Measurements from ENCODE around the gene ITIH1. TPM values are rescaled to one million over a fixed set of nuclear protein-coding genes. Genes with fewer than 3 reads are reported as not detected.

ITIH1 gene
- total RNA-seq, 1 experiment from 2014 or later = 0.26 TPM

DNA sequence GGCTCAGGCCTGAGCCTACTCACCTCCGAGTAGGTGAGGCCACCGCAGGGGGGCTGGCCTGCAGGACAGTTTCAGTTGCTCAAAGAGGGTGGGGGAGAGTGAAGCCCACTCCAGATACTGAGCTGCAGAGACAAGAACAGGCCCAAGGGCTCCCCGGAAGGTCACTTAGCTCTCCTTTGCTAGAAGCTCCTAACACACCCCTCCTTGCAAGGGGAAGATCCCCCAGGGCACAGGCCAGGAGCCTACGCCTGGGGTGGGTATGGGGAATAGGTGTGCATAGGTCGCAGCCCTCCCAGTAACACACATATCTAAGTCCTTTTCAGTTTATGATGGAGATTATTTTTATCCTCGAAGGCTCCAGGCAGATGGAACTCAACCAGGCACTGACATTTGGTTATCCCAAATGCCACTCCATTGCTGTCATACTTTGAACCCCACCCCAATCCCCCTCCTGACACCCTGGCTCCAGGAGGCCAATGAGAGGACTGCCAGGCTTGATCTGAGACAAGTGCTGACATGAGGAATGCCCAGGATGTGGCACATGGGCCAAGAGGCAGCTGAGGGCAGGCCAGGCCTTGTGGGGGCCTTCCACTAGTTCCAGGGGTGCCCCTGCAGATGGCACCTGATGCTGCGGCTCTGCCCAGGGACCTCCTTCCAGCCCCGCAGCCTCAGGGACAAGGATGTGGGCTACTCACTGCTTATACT lies 58.5 kb downstream of the ITIH1 start:
- Mint-ChIP-seq H3K27me3 (ENCODE audit: low read depth) (no peaks in the 10 kb centered on the region), H3K4me1 (peaks cover 5% of the 10 kb centered on the region; the same call in 1 of the 2 replicates), H3K4me3 (no peak overlapping the region), H3K36me3 (peaks cover 6% of the 10 kb centered on the region), H3K9me3 (no peaks in the 10 kb centered on the region), H3K27ac (no peak overlapping the region)
- DNase-seq (ENCODE audit: low spot score) (no peak), ATAC-seq (no peak)
- ChIA-PET CTCF (interaction anchor here (0.7 to 1.0 kb wide), 2 partner anchors 15 to 43 kb away, joined by 3 to 5 read pairs; no protein-coding TSS in a partner anchor), POLR2A (no interaction called here)
- no peak for TF ChIP-seq ZNF423 (CRISPR knock-in tag; IDR thresholded peaks at IDR 0.05)
- TF ChIP-seq, protein P1, sequence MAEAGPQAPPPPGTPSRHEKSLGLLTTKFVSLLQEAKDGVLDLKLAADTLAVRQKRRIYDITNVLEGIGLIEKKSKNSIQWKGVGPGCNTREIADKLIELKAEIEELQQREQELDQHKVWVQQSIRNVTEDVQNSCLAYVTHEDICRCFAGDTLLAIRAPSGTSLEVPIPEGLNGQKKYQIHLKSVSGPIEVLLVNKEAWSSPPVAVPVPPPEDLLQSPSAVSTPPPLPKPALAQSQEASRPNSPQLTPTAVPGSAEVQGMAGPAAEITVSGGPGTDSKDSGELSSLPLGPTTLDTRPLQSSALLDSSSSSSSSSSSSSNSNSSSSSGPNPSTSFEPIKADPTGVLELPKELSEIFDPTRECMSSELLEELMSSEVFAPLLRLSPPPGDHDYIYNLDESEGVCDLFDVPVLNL (CRISPR knock-in tag; IDR thresholded peaks at IDR 0.05; ENCODE audit: borderline replicate concordance, low read depth) = no peak
- TF ChIP-seq TEAD1 (CRISPR knock-in tag; IDR thresholded peaks at IDR 0.05) = no peak
- TF ChIP-seq, protein P2, sequence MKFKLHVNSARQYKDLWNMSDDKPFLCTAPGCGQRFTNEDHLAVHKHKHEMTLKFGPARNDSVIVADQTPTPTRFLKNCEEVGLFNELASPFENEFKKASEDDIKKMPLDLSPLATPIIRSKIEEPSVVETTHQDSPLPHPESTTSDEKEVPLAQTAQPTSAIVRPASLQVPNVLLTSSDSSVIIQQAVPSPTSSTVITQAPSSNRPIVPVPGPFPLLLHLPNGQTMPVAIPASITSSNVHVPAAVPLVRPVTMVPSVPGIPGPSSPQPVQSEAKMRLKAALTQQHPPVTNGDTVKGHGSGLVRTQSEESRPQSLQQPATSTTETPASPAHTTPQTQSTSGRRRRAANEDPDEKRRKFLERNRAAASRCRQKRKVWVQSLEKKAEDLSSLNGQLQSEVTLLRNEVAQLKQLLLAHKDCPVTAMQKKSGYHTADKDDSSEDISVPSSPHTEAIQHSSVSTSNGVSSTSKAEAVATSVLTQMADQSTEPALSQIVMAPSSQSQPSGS (CRISPR knock-in tag; IDR thresholded peaks at IDR 0.05; ENCODE audit: borderline replicate concordance, low read depth) = no peak

DNA sequence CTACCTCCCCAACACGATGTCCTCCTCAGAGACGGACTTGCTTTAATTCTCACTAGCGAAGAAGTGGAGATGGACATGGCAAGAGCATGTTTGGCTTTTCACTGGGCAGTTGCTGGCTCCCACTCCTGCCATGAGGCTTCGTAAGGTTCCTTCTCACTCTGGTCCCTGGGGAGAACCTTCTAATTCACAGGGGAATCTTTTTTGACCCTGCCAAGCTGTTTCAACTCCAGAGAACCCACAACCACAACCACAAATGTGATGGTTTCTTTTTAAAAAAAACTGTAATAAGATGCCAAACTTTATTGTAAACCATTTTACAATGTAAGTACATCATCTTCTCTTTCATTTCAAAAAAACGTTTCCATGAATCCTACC lies 59.1 kb downstream of the ITIH1 start:
- Mint-ChIP-seq H3K36me3 (peaks cover 6% of the 10 kb centered on the region), H3K9me3 (no peaks in the 10 kb centered on the region), H3K27ac (no peak overlapping the region), H3K4me1 (peaks cover 5% of the 10 kb centered on the region; the same call in 1 of the 2 replicates), H3K4me3 (no peak overlapping the region), H3K27me3 (ENCODE audit: low read depth) (no peaks in the 10 kb centered on the region)
- ChIA-PET CTCF (interaction anchor here (0.8 to 1.5 kb wide), 4 partner anchors 15 to 44 kb away, joined by 4 to 10 read pairs (median 6); no protein-coding TSS in a partner anchor), POLR2A (no interaction called here)
- DNase-seq (ENCODE audit: low spot score) = no peak
- no peak for ATAC-seq
- no peak for TF ChIP-seq RORB (CRISPR knock-in tag; IDR thresholded peaks at IDR 0.05)
- no peak for TF ChIP-seq FOXP1 (CRISPR knock-in tag; IDR thresholded peaks at IDR 0.05; ENCODE audit: borderline replicate concordance)
- no peak for TF ChIP-seq ZNF232 (CRISPR knock-in tag; IDR thresholded peaks at IDR 0.05)
- TF ChIP-seq, protein P3, sequence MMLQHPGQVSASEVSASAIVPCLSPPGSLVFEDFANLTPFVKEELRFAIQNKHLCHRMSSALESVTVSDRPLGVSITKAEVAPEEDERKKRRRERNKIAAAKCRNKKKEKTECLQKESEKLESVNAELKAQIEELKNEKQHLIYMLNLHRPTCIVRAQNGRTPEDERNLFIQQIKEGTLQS (CRISPR knock-in tag; conservative IDR thresholded peaks at IDR 0.05) = no peak
- TF ChIP-seq KAT7 (CRISPR knock-in tag; IDR thresholded peaks at IDR 0.05; ENCODE audit: borderline replicate concordance) = no peak
- no peak for TF ChIP-seq GTF2I (CRISPR knock-in tag; conservative IDR thresholded peaks at IDR 0.05)
- TF ChIP-seq, protein P4, sequence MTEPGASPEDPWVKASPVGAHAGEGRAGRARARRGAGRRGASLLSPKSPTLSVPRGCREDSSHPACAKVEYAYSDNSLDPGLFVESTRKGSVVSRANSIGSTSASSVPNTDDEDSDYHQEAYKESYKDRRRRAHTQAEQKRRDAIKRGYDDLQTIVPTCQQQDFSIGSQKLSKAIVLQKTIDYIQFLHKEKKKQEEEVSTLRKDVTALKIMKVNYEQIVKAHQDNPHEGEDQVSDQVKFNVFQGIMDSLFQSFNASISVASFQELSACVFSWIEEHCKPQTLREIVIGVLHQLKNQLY (CRISPR knock-in tag; IDR thresholded peaks at IDR 0.05) = no peak
- TF ChIP-seq, protein P2 (CRISPR knock-in tag; IDR thresholded peaks at IDR 0.05; ENCODE audit: borderline replicate concordance, low read depth) = no peak

DNA sequence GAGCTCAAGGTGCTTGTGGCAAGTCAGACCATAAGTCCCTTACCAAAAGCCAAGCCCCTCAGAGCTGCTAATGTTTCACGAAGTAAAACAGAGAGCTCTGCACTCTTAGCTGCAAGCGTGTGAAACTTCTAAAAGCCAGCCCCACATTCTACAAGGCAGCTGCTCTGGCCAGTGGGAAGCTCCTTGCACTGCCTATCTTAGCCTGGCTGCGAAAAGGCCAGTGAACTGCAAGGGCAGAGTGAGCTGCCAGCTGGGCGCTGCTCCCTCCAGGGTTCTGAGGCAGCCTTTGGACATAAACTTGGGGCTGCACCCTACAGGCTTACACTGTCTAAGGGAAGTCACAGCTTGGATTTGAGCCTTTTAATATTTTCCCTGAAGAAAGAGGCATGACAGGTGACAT lies 59.6 kb downstream of the ITIH1 start:
- ChIA-PET POLR2A (no interaction called here), CTCF (interaction anchor here (0.8 to 1.5 kb wide), 4 partner anchors 14 to 45 kb away, joined by 4 to 10 read pairs (median 6); no protein-coding TSS in a partner anchor)
- H3K27ac Mint-ChIP-seq = no peak overlapping the region
- H3K4me1 Mint-ChIP-seq = peaks cover 5% of the 10 kb centered on the region; the same call in 1 of the 2 replicates
- no peaks in the 10 kb centered on the region for H3K9me3 Mint-ChIP-seq
- ATAC-seq (no peak), DNase-seq (ENCODE audit: low spot score) (no peak)
- no peak overlapping the region for H3K4me3 Mint-ChIP-seq
- H3K36me3 Mint-ChIP-seq = peaks cover 8% of the 10 kb centered on the region
- H3K27me3 Mint-ChIP-seq (ENCODE audit: low read depth) = no peaks in the 10 kb centered on the region
- TF ChIP-seq TP53 (CRISPR knock-in tag; IDR thresholded peaks at IDR 0.05) = no peak
- TF ChIP-seq, protein P5, sequence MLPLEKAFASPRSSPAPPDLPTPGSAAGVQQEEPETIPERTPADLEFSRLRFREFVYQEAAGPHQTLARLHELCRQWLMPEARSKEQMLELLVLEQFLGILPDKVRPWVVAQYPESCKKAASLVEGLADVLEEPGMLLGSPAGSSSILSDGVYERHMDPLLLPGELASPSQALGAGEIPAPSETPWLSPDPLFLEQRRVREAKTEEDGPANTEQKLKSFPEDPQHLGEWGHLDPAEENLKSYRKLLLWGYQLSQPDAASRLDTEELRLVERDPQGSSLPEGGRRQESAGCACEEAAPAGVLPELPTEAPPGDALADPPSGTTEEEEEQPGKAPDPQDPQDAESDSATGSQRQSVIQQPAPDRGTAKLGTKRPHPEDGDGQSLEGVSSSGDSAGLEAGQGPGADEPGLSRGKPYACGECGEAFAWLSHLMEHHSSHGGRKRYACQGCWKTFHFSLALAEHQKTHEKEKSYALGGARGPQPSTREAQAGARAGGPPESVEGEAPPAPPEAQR (CRISPR knock-in tag; IDR thresholded peaks at IDR 0.05) = no peak
- TF ChIP-seq ZNF138 (CRISPR knock-in tag; conservative IDR thresholded peaks at IDR 0.05) = no peak
- TF ChIP-seq, protein P6, sequence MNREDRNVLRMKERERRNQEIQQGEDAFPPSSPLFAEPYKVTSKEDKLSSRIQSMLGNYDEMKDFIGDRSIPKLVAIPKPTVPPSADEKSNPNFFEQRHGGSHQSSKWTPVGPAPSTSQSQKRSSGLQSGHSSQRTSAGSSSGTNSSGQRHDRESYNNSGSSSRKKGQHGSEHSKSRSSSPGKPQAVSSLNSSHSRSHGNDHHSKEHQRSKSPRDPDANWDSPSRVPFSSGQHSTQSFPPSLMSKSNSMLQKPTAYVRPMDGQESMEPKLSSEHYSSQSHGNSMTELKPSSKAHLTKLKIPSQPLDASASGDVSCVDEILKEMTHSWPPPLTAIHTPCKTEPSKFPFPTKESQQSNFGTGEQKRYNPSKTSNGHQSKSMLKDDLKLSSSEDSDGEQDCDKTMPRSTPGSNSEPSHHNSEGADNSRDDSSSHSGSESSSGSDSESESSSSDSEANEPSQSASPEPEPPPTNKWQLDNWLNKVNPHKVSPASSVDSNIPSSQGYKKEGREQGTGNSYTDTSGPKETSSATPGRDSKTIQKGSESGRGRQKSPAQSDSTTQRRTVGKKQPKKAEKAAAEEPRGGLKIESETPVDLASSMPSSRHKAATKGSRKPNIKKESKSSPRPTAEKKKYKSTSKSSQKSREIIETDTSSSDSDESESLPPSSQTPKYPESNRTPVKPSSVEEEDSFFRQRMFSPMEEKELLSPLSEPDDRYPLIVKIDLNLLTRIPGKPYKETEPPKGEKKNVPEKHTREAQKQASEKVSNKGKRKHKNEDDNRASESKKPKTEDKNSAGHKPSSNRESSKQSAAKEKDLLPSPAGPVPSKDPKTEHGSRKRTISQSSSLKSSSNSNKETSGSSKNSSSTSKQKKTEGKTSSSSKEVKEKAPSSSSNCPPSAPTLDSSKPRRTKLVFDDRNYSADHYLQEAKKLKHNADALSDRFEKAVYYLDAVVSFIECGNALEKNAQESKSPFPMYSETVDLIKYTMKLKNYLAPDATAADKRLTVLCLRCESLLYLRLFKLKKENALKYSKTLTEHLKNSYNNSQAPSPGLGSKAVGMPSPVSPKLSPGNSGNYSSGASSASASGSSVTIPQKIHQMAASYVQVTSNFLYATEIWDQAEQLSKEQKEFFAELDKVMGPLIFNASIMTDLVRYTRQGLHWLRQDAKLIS (CRISPR knock-in tag; IDR thresholded peaks at IDR 0.05; ENCODE audit: borderline replicate concordance) = no peak
- no peak for TF ChIP-seq ZNF121 (CRISPR knock-in tag; IDR thresholded peaks at IDR 0.05)
- no peak for TF ChIP-seq ZNF232 (CRISPR knock-in tag; IDR thresholded peaks at IDR 0.05)
- TF ChIP-seq, protein P7, sequence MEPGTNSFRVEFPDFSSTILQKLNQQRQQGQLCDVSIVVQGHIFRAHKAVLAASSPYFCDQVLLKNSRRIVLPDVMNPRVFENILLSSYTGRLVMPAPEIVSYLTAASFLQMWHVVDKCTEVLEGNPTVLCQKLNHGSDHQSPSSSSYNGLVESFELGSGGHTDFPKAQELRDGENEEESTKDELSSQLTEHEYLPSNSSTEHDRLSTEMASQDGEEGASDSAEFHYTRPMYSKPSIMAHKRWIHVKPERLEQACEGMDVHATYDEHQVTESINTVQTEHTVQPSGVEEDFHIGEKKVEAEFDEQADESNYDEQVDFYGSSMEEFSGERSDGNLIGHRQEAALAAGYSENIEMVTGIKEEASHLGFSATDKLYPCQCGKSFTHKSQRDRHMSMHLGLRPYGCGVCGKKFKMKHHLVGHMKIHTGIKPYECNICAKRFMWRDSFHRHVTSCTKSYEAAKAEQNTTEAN (CRISPR knock-in tag; IDR thresholded peaks at IDR 0.05) = no peak
- TF ChIP-seq JUN (CRISPR knock-in tag; IDR thresholded peaks at IDR 0.05) = no peak
- no peak for TF ChIP-seq GABPB1 (CRISPR knock-in tag; IDR thresholded peaks at IDR 0.05)

All from WTC11 (cell line).